HG03103 (cell line): Measurements from ENCODE around the gene FOXD4L1.
"Not testable (repeated sequence)": the region's sequence is repeated elsewhere in the genome, so short reads cannot be mapped to it uniquely, and the experiment has no call there.

Experiments used
- ATAC-seq: cut with Tn5 transposase; IDR thresholded peaks from one replicate; pipeline ENCODE4 v1.9.1; 2021; ENCODE audit warnings: low read depth; ENCODE audit not compliant: unreplicated experiment

Gene FOXD4L1

DNA sequence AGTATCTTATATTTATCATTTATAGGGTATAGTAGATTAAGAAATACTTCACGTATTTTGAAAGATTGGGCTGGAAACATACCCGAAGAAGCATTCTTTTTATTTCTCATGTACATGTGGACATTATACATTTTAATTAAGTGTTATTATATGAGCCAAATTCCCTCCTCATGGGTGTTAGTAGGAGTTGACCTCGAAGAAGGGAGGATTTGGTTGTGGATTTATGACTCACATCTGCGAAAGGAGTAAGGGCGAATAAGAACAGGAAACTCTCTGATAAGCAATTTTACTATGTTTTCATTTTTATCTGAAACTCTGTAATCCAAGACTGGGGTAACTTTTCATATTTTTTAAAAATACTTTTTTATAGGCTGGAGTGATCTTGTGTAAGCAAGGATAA, 23.0 kb downstream of the FOXD4L1 start:
- ATAC-seq: not testable (repeated sequence)

DNA sequence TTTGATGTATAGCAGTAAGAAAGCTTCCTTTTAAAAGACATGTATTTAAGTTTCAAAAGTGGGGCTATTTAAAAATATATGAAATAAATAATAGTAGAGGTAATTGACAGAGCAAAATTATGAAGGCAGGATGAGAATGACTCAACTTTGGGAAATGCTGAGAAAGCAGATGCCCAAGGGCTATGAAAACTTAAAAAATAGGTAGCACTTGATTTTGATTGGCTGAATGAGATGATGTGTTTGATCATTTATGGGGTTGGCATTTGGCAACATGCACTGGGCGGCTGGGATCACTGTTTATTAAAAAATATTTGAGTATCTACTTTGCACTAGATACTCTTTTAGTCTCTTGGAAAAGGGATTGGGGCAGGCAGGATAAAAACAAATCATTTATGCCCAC, 26.5 kb downstream of the FOXD4L1 start:
- ATAC-seq: not testable (repeated sequence)

DNA sequence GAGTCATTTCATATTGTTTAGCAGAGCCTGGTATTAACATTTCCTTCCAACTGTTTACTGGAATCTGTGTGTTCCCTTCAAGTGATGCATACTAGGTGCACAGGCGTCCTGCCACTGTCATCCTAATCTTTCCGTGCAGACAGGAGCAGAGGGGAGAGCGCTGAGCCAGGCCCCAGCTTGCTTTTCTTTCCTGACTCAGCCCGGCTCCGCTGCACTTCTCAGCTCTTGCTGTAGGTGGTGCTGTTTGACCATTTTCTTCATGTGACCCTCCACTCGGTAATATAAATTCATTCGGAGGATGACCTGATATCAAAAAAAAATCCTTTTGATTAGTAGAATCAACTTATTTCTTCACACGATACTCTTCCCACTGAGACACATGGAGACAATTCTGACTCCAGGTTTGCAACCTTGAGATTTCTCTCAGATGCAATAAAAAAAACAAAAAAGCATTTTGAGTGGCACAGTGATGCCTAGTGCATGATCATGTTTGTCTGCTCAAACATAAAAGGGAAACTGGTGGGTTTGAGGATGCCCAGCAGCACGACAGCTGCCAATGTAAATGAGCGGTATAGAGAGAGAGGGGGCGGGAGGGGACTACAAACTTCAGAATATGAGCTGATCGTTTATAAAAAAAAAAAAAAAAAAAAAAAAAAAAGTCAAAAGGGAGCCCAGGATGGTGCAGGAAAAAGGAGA, 29.0 kb downstream of the FOXD4L1 start:
- peak; percentile 71 for ATAC-seq

DNA sequence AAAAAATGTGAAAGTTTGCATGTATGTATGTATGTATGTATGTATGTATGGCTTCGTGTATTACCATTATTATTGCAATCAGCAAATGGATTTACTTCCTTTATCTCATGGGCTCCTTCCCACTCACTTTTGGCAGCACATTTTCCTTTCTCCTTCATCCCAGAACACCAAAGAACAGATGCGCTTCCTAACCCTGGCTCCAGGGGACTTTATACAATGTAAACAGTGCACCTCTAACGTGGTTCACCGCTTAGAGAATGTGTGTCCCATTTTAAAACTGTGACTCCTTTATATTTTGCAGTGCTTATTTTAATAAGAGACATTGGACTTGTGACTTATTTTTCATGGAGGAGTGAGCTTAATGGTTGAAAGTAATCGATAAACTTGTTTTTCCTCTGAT, 29.7 kb downstream of the FOXD4L1 start:
- not testable (repeated sequence) for ATAC-seq

DNA sequence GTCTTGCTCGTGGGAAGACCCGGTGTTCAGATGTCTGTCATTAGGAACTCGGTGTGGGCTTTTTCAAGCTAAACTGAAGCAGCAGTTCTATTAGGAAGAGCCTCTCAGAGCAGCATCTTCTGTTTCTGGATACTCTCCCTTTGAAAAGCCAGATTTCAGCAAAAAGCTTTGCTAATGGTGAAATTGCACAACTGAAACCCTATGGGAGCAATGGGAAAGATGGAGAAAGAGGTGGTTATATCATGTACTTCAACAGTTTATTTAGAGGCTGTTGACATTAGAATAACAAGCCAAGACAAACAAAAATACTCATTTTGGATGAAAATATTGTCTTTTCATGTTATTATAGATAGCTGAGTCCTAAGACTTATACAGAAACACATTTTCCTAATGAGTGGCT, 30.4 kb downstream of the FOXD4L1 start:
- ATAC-seq: not testable (repeated sequence)

DNA sequence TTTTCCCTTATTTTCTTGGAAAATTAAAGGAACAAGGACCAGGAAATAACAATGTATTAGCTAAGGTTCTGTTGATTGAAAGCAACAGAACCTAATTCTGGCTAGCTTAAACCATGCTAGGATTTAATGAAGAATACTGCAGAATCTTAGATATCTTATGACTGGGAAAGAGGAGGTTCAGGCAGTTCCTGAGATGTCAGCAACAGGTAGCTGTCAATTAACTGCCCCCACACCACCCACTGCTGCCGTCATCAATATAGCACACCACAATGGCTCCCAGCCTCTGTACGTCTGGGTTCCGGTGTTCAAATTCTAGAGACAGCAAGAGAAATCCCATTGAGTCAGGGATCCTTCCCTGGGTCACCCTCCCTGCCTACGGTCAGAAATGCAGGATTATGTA, 34.5 kb downstream of the FOXD4L1 start:
- not testable (repeated sequence) for ATAC-seq

DNA sequence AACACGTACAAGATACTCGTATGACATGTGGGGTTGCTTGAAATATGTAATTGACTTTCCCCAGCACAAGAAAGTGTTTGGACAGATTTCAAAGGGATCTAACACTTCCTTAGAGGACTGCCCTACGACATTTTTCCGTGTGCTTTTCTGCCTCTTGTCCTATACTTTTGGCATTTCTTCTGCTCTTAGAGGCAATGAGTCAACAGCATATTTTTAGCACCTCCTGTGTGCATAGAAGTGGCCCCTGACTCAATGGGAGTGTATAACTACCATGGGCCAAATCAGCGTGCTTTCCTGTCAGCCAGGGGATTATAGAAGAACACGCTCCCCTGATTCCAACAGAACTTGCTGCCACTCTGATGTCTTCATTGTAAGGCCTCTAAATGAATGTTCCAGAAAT, 38.1 kb downstream of the FOXD4L1 start:
- ATAC-seq: not testable (repeated sequence)

DNA sequence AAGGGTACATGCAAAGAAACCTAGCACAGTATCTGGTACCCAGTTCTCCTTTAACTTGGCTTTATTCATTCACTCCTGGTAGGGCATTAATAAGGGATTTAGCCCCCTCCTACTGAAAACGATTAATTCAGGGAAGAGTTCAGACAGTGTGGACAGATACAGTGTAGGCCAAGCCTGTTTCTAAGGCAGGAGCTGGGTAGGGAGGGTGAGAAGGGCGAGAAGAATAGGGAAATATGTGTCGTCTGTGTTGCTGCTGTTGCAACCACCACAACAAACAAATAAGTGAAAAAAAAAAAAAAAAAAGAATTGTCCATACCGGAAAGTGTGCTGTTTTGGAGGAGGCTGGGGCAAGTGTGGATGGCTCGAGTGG, 42.4 kb downstream of the FOXD4L1 start:
- not testable (repeated sequence) for ATAC-seq

DNA sequence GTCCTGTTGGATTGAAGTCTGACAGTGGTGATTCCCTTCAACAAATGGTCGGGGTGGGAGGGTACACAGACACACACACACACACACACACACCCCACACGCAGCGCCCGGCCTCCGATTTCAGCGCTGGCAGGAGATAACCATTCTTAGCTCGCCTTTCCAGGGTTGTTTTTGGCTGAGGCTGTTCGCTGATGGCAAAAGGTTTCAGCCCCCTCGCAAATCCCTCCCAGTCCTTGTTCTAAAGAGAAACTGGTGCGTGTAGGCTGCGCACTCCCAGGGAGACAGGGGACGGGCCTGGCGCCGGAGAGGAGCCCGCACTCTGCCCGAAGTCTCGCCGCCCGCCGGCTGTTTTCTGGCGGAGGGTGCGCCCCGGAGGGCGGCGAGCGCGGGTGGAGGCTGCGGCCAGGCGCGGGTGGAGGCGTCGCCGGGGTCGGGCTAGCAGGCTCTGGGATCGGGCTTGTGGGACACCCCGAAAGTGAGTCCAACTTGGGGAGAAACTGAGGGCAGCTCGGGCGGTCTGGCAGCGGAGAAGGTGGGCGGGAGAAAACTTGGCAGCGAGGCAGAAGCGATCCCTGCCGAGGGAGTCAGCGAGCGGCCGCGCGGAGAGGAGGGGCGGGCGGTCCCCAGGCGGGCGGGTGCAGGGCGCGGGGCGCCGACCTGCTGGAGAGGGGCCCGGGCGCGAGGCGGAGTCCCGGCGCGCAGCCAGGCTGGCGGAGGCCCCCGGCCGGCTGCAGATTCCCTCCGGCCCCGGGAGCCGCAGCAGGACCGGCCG, 42.9 kb downstream of the FOXD4L1 start:
- not testable (repeated sequence) for ATAC-seq

DNA sequence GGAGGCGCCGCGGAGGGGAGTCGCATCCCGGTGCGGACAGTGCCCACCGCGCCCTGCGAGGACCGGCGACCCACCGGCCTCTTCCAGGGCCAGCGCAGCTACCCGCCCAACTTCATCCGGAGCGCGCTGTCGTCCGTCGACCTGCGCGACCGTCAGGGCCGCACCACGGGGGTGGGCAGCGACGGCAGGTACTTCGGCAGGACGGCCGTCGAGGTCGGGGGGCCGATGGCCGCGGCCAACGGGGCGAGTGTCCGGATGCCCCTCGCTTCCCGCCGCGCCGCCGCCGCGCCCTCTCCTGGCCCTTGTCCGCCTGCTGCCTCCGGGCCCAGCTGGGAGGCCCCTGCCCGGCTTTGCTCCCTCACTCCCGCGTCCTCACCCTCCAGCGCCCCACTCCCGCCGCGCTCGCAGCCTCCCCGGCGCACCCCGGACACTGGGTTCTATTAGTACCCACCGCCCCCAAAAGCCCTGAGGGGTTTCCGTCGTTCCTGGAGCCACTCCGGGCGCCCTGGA, 43.6 kb downstream of the FOXD4L1 start:
- ATAC-seq: not testable (repeated sequence)

DNA sequence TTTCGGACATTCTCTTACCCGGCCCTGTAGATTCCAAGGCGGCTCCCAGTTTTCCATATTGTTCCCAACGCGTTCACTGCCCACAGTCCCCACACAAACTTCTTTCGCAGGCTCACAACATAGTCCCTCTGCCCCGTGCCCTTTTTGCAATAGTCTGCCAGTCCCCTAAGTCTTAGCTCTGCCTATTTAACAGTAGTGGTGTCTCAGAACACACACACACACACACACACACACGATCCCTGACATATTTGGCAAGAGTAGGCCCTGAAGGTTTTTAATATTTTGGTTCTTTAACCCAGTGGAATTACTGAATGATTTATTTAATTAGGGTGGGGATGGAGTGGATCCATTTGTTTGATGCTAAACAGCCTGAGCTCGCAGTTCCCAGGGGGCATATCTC, 44.1 kb downstream of the FOXD4L1 start:
- ATAC-seq: not testable (repeated sequence)
